Body of pancreas (tissue), 4 donors: Measurements from ENCODE around the gene MRPS24.

Experiments used
- CTCF ChIP-seq, 7 experiments: fragments of 450-650 bp in 4 of 7; fragments of 200-600 bp in 3 of 7; sonication (generic) in 3 of 7; IDR thresholded peaks; one replicate each; pipeline ENCODE4 v1.5.1; 2016 to 2019; ENCODE audit warnings: antibody characterized with exemption in 7 of 7
- POLR2A ChIP-seq, 3 donors: fragments of 450-650 bp; IDR thresholded peaks; one replicate each; pipeline ENCODE4 v1.6.1; 2016; ENCODE audit warnings: antibody characterized with exemption in 3 of 3, mild to moderate bottlenecking in 2 of 3

GRCh38 chr7:43890468-43890867, 21.2 kb upstream of the MRPS24 start:
- TF ChIP-seq POLR2A (IDR thresholded peaks at IDR 0.05) (no peak), CTCF (IDR thresholded peaks at IDR 0.05) (no peak)
